Measurements from ENCODE around the gene CENPX.

The CENPX gene

GRCh38 chr17:82055023-82055964, 32.6 kb upstream of the CENPX start:
- DNase-seq: no peak

- no peak for DNase-seq
These were observed 31.8 kb upstream of the CENPX start for GRCh38 chr17:82054351-82055022.

- DNase-seq: no peak
These were observed 31.0 kb upstream of the CENPX start for GRCh38 chr17:82053556-82054263.

GRCh38 chr17:82053130-82053529, 30.5 kb upstream of the CENPX start:
- DNase-seq: no peak

GRCh38 chr17:82052638-82053059, 30.0 kb upstream of the CENPX start:
- no peak for DNase-seq

GRCh38 chr17:82051776-82052637, 29.3 kb upstream of the CENPX start, which contains the start of the genes GPS1 and RFNG:
GPS1 (plus strand) TSS chr17:82051898; CDS start chr17:82051932, 34 bp downstream.
RFNG (minus strand) TSS chr17:82051811; CDS start chr17:82051766, 45 bp downstream.
- DNase-seq: peak; percentile 95

- DNase-seq: no peak
These were observed 28.3 kb upstream of the CENPX start for GRCh38 chr17:82050761-82051641.

GRCh38 chr17:82050152-82050760, 27.6 kb upstream of the CENPX start:
- no peak for DNase-seq

- DNase-seq: no peak
These were observed 26.9 kb upstream of the CENPX start for GRCh38 chr17:82049521-82049971.

GRCh38 chr17:82049106-82049505, 26.4 kb upstream of the CENPX start:
- no peak for DNase-seq

GRCh38 chr17:82048571-82048971, 25.9 kb upstream of the CENPX start:
- no peak for DNase-seq

GRCh38 chr17:82047914-82048570, 25.4 kb upstream of the CENPX start:
- DNase-seq: no peak

GRCh38 chr17:82047379-82047778, 24.7 kb upstream of the CENPX start:
- no peak for DNase-seq

GRCh38 chr17:82046903-82047302, 24.2 kb upstream of the CENPX start:
- DNase-seq: no peak

- no peak for DNase-seq
These were observed 23.3 kb upstream of the CENPX start for GRCh38 chr17:82045936-82046484.

GRCh38 chr17:82043507-82043906, 20.8 kb upstream of the CENPX start:
- DNase-seq: no peak

- no peak for DNase-seq
These were observed 20.0 kb upstream of the CENPX start for GRCh38 chr17:82042649-82043048.

- no peak for DNase-seq
These were observed 18.6 kb upstream of the CENPX start for GRCh38 chr17:82041144-82041814.

- DNase-seq: no peak
These were observed 17.1 kb upstream of the CENPX start for GRCh38 chr17:82039695-82040299.

Measured in activated effector memory CD4-positive, alpha-beta T cell treated with anti-CD3 and anti-CD28 coated beads, Interleukin-2, amount 50 U/mL, for 16 hours (primary cell).